ENCODE measurements around the gene HOXC5.

HOXC5 gene

GRCh38 chr12:54021432-54022013 lies 11.3 kb upstream of the HOXC5 start:
- DNase-seq = peak; percentile 36

GRCh38 chr12:54022960-54023884 lies 9.6 kb upstream of the HOXC5 start:
- DNase-seq = no peak

- DNase-seq = no peak
Measured at GRCh38 chr12:54024127-54024526, 8.7 kb upstream of the HOXC5 start.

- no peak for DNase-seq
Measured at GRCh38 chr12:54024581-54025305, 8.1 kb upstream of the HOXC5 start.

- no peak for DNase-seq
Measured at GRCh38 chr12:54025499-54026405, 7.1 kb upstream of the HOXC5 start.

GRCh38 chr12:54026640-54027441 lies 6.0 kb upstream of the HOXC5 start:
- no peak for DNase-seq

- DNase-seq = no peak
Measured at GRCh38 chr12:54027442-54027786, 5.4 kb upstream of the HOXC5 start.

GRCh38 chr12:54028314-54029201 lies 4.3 kb upstream of the HOXC5 start, which contains the start of gene HOXC6:
Gene HOXC6, plus strand, starts transcription at chr12:54028440. Its CDS starts 82 bp downstream, at chr12:54028522.
- no peak for DNase-seq

GRCh38 chr12:54029529-54030441 lies 3.1 kb upstream of the HOXC5 start:
- no peak for DNase-seq

- no peak for DNase-seq
Measured at GRCh38 chr12:54030442-54030801, 2.4 kb upstream of the HOXC5 start.

GRCh38 chr12:54030889-54031471 lies 1.9 kb upstream of the HOXC5 start:
- peak; percentile 43 for DNase-seq

- DNase-seq = no peak
Measured at GRCh38 chr12:54031480-54031879, 1.4 kb upstream of the HOXC5 start.

- DNase-seq = no peak
Measured at GRCh38 chr12:54032086-54032619, 697 bp upstream of the HOXC5 start.

GRCh38 chr12:54033106-54033979 lies 493 bp downstream of the HOXC5 start:
- peak; percentile 43 for DNase-seq

- no peak for DNase-seq
Measured at GRCh38 chr12:54033980-54034784, 1.3 kb downstream of the HOXC5 start.

GRCh38 chr12:54034785-54035310 lies 2.0 kb downstream of the HOXC5 start:
- no peak for DNase-seq
